MM.1S (cell line): ENCODE measurements around the gene ANKRD10.

ENCODE experiments used
- CTCF ChIP-seq: fragments of 300-600 bp; sonication (generic); IDR thresholded peaks from 2 replicates; pipeline ENCODE4 v1.5.1; 2016; ENCODE audit warnings: antibody characterized with exemption, low read length, mixed read lengths
- EZH2 ChIP-seq: fragments of 300-600 bp; sonication (generic); optimal IDR thresholded peaks from 2 replicates; pipeline ENCODE3; 2017; ENCODE audit warnings: low read depth, mild to moderate bottlenecking, antibody characterized with exemption, low read length, mixed read lengths
- EZH2phosphoT487 ChIP-seq: fragments of 300-600 bp; sonication (generic); IDR thresholded peaks from 2 replicates; pipeline ENCODE4 v1.6.1; 2018; ENCODE audit warnings: antibody characterized with exemption, low read length

GRCh38 chr13:110913322-110914080, 1.4 kb downstream of the ANKRD10 start:
- no peak for TF ChIP-seq EZH2phosphoT487
- TF ChIP-seq CTCF = no peak
- TF ChIP-seq EZH2 = no peak
